Nephron progenitor cell (in vitro differentiated cells): ENCODE results near the gene ENTR1.

Source experiments
- DNase-seq: peaks from one replicate; pipeline ENCODE4 v3.0.0; 2021
- H3K27ac Mint-ChIP-seq: 2 replicates; pipeline ENCODE4 v1.8.0; 2021; ENCODE audit warnings: mild to moderate bottlenecking, moderate library complexity, mixed read lengths
- H3K27me3 Mint-ChIP-seq: 2 replicates; pipeline ENCODE4 v1.8.0; 2021; ENCODE audit warnings: mild to moderate bottlenecking, low read depth, mixed read lengths; ENCODE audit not compliant: poor library complexity
- H3K36me3 Mint-ChIP-seq: 2 replicates; pipeline ENCODE4 v1.8.0; 2021; ENCODE audit warnings: low read depth, mixed read lengths
- H3K4me1 Mint-ChIP-seq: 2 replicates; pipeline ENCODE4 v1.8.0; 2021; ENCODE audit warnings: mixed read lengths
- H3K4me3 Mint-ChIP-seq: 2 replicates; pipeline ENCODE4 v1.8.0; 2021; ENCODE audit warnings: mild to moderate bottlenecking, moderate library complexity, mixed read lengths
- H3K9me3 Mint-ChIP-seq: 2 replicates; pipeline ENCODE4 v1.8.0; 2021; ENCODE audit warnings: mild to moderate bottlenecking, moderate library complexity, mixed read lengths
- TF ChIP-seq, protein P1 (sequence below): fragments of 200-600 bp; sonication (generic); IDR thresholded peaks from 2 replicates; pipeline ENCODE4 v1.5.0; 2021; ENCODE audit warnings: antibody characterized with exemption

Gene ENTR1

DNA sequence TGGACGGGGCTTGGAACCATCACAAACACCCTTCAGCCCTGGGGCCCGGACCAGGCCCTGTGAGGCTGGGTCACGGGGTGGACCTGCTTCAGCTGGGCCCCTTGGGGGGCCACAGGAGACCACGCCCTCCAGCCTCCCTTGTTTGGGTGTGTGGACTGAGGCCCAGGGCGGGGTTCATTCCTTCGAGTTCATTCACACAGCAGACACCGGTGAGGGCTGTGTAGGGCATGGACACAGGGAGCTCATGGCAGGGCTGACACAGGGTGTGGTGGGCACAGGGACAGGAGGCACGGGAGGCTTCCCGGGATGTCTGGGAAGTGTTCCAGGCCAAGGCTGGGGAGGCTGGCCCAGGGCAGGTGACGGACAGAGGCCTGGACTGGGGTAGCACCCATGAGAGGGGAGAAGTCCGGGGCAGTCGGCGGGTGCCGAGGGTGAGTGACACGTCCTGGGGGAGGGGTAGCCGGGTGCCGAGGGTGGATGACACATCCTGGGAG, 55.8 kb downstream of the ENTR1 start:
- TF ChIP-seq, protein P1, sequence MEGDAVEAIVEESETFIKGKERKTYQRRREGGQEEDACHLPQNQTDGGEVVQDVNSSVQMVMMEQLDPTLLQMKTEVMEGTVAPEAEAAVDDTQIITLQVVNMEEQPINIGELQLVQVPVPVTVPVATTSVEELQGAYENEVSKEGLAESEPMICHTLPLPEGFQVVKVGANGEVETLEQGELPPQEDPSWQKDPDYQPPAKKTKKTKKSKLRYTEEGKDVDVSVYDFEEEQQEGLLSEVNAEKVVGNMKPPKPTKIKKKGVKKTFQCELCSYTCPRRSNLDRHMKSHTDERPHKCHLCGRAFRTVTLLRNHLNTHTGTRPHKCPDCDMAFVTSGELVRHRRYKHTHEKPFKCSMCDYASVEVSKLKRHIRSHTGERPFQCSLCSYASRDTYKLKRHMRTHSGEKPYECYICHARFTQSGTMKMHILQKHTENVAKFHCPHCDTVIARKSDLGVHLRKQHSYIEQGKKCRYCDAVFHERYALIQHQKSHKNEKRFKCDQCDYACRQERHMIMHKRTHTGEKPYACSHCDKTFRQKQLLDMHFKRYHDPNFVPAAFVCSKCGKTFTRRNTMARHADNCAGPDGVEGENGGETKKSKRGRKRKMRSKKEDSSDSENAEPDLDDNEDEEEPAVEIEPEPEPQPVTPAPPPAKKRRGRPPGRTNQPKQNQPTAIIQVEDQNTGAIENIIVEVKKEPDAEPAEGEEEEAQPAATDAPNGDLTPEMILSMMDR = no peak
- no peak overlapping the region for H3K27ac Mint-ChIP-seq
- H3K4me1 Mint-ChIP-seq = peaks cover 9% of the 10 kb centered on the region
- no peaks in the 10 kb centered on the region for H3K36me3 Mint-ChIP-seq
- H3K4me3 Mint-ChIP-seq = no peak overlapping the region
- H3K9me3 Mint-ChIP-seq = no peaks in the 10 kb centered on the region
- no peaks in the 10 kb centered on the region for H3K27me3 Mint-ChIP-seq
- DNase-seq = no peak

DNA sequence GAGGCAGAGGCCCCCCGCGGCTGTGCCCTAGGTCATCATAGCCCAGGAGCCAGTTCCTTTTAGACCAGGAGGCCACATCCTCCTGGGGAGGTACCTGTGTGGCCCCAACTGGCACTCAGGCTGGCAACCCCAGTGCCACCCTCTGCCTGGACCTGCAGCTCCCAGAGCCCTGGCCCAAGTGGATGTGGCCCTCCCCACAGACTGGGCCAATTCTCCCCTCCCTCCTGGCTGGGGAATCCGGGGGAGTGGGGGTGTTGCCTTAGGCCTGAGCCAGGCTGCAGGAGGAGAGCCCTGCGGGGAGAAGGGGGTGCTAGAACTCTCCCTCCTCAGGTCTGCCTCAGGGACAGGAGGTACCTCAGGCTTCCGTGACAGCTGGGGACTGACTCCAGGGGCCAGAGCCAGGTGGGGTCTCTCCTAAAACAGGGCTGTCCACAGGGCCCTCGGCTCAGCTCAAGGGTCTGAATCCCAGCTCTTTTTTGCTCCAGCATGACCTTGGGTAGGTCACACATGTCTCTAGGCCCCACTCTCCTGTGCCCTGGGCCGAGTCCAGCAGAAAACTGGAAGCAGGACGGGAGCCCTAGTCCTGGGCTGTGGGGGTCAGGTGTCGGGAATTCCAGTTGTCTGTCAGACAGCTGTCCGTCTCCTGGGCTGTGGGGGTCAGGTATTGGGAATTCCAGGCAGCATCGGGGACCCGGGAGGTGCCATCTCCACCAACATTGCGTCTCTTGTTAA, 56.5 kb downstream of the ENTR1 start:
- Mint-ChIP-seq H3K4me1 (peaks cover 9% of the 10 kb centered on the region), H3K36me3 (no peaks in the 10 kb centered on the region), H3K4me3 (no peak overlapping the region), H3K27ac (no peak overlapping the region), H3K9me3 (no peaks in the 10 kb centered on the region), H3K27me3 (no peaks in the 10 kb centered on the region)
- TF ChIP-seq, protein P1 = no peak
- no peak for DNase-seq

DNA sequence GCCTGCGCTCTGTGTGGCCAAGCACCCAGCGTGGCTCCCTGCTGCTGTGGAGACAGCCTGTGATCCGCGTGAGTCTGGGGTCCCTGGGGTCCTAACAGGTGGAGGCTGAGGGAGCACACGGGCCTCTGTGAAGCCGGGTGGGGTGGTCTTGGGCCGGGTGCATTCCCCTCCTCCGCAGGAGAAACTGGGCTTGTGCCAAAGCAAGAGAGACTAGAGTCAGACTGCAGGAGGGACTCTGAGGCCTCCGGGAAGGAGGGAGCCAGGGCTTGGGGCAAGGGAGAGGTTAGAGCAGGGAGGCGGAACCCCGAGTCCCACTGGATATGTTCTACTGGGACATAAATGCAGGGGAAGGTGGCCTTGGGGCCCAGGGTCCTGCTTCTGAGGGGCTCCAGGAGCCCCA, 57.3 kb downstream of the ENTR1 start:
- no peak overlapping the region for H3K4me3 Mint-ChIP-seq
- no peaks in the 10 kb centered on the region for H3K9me3 Mint-ChIP-seq
- H3K36me3 Mint-ChIP-seq = no peaks in the 10 kb centered on the region
- TF ChIP-seq, protein P1 = no peak
- H3K27ac Mint-ChIP-seq = peak overlapping the region; percentile 32
- DNase-seq = no peak
- H3K4me1 Mint-ChIP-seq = peaks cover 9% of the 10 kb centered on the region
- no peaks in the 10 kb centered on the region for H3K27me3 Mint-ChIP-seq

DNA sequence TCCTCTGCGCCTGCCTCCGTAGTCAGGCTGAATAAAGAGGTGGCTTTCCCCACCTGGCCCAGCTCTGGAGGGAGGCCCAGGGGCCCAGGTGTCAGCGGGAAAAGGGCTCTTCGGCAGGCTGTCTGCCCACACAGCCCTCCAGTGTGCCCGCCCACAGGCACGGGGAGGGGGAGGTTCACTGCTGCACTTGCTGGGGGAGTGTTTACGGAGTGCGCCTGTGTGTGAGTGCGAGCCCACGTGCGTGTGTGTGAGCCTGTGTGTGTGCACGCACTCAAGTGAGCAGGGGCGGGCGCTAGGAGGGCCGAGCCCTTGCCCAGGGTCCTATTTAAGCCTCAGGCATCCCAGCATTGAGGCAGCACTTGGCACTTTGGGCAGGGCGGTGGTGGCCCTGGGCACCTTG, 57.7 kb downstream of the ENTR1 start:
- TF ChIP-seq, protein P1 = no peak
- no peak for DNase-seq
- H3K36me3 Mint-ChIP-seq = no peaks in the 10 kb centered on the region

More for the DNA sequence above, 57.7 kb downstream of the ENTR1 start:
- H3K4me3 Mint-ChIP-seq = no peak overlapping the region
- peaks cover 9% of the 10 kb centered on the region for H3K4me1 Mint-ChIP-seq
- H3K27ac Mint-ChIP-seq = no peak overlapping the region
- no peaks in the 10 kb centered on the region for H3K27me3 Mint-ChIP-seq
- H3K9me3 Mint-ChIP-seq = no peaks in the 10 kb centered on the region
